GM19240 (cell line): ENCODE results near the gene PNMA6F.

ENCODE experiments used
- DNase-seq: peaks from one replicate; pipeline ENCODE4 v3.0.0; 2011; ENCODE audit warnings: low spot score; ENCODE audit not compliant: insufficient read length

PNMA6F gene

DNA sequence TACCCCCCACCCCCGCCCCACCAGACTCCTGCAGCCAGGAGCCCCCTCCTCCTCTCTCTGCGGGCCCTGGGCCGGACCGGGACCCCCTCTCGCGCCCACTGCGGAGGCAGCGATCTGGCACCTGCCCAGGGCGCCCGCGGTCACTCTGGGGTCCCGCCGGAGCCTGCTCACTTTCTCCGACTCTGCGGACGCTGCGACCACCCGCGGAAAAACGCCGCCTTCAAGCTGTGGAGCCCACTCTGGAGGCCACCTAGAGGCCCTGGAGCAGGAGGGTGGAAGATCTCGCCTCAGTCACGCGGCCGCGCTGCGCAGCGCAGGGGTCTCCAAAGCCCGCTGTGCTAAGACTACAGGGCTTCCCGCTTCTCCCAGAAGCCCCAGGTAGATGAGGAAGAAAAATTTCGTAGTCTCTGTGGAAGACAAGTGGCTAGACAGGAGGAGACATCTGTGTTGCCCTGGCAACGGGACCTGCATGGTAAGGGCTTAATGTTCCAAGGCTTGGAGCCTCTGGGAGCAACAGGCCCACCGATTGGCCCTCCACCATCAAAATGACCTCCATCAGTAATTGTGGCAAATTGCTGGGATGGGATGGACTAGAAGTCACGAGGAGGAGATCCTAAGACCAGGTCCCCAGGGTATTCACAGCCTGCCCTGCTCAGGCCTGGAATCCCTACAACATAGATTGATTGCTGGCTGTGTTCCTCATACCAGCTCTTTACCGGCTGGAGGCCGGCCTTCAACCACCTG, at the start of gene PNMA6F:
Gene PNMA6F (minus strand): TSS at position 387 of the 744 bp plus-strand sequence. CDS start 1,093 bp downstream, outside the sequence.
- DNase-seq, result no peak

DNA sequence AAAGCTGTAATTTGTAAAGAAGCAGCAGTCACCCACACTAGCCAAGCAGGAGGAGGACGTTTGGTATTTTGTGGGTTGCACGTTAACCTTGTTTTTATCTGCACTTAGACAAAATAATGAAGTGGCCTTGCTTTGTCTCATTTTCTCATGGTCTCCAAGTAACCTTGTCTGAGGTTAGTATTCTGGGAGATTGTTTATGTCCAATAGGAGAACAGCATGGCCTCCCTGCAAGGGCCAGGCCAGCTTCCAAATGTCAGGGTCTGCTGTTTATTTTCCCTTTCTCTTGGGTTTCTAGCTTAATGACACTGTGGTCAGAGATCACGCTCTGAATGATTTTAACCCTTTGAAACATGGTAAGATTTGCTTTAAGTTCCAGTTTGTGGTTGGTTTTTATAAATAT, 49.7 kb upstream of the PNMA6F start:
- no peak for DNase-seq

DNA sequence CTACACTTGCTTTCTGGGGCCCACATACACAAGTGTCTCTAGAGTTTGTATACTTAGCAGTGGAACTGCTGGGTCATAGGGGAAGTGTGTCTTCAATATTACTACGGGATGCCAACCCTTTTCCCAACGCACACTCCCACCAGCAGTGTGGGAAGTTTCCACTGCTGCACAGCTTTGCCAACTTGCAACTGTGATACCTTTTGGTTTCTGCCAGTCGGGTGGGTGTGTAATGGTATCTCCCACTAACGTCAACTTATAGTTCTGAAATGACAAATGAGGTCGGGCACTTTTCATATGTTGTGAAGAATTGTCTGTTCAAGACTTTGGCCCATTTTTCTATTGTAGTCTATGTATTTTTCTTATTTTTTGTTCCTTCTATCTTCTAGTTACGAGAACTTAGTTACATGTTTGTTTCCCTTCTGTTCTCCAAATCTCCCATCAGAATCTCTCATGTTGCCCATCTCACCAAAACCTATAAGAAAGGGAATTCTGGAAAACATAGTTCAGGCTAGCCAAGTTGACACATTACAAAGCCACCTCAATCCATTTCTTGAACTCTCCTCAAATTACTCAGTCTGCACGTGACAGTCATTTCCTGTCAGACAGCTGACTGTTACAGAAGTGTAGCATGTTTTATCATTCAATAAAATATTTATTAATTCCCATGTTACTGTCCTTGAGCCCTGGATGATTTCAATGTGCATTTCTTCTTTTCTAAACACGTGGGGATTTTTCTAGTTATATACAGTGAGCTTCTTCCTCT, 48.9 kb upstream of the PNMA6F start:
- no peak for DNase-seq

DNA sequence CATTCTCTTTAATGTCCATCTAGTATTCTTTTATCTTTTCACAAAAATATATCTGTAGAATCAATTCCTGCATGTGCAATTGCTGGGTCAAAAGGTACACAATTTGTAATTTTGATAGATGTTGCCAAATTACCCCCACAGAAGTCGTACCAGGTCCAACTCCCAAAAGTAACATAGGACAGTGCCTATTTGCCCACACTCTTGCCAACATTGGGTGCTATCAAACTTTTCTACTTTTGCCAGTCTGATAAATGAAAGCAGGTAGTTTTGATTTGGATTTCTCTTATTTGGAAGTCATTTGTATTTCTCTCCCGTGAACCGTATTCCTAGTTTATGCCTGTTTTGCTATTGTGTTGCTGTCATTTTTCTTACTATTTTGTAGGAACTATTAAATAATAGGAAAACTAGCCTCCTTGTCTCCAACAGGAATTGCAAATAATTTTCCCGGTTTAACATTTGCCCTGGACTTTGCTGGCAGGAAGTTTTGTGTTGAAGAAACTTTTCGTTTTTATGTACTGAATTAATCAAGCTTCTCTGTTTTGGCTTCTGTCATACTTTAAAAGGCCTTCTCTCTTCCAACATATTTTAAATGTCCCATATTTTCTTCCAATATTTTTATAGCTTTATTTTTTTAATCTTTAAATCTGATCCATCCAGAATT, 45.4 kb upstream of the PNMA6F start:
- DNase-seq, result no peak

DNA sequence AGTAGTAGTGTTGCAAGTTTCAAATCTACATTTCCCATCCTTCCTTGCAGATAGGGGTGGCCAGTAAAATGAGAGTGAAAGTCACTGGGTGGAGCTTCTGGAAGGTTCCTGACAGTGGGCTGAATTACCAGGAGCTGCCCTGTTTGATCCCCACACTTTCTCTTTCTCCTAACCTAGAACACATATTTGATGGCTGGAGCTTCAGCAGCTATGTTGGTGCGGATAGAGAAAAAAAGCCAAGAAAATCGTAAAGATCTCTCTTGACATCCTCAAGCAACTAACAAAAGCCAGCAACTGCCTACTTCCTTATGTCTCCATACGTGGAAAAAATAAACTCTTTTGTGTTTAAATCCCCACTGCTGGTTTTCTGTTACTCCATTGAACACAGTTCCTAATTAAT, 44.6 kb upstream of the PNMA6F start:
- no peak for DNase-seq

DNA sequence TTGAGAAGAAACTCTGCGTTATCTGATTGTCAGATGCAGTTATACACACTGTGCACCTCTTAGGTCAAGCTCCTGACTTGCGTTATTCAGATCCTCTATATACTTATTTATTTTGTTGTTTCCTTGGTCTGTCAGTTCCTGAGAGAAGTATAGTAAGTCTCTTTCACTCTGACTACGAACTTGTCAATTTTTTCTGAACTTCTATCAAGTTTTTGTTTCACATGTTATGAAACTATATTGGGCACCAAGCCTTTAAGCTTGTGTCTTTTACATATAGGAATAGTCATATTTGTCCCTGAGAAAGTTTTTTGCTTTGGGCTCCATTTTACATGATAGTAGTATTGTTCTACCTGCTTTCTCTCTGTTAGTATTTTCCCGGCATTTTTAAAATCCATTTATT, 44.1 kb upstream of the PNMA6F start:
- DNase-seq, result no peak

DNA sequence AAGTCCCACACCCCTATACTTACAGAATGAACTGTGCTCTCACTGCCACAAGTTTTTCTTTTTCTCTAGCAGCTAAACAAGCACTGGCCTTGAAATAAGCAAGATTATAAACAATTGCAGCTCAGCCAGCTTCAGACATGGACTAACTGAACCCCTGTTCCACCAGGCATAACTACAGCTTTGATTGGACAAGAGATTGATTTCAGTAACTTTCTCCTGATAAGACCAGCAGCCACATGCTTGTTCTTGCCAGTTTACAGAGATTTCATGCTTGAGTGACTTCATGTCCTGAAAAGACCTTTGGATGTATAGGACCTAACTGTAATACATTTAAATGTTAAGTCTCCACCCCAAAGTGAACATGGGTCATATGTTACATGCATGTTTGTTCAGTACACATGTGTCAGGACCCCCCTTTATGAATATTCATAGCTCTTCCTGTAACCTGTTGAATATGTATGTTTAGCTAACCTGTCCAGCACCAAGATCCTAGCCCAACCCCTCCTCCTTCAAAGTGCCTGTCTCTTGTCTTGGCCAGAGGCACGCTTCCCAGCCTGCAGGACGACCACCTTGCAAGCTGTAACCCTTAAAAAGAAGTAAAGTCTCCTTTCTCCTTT, 40.3 kb upstream of the PNMA6F start:
- DNase-seq, result no peak

DNA sequence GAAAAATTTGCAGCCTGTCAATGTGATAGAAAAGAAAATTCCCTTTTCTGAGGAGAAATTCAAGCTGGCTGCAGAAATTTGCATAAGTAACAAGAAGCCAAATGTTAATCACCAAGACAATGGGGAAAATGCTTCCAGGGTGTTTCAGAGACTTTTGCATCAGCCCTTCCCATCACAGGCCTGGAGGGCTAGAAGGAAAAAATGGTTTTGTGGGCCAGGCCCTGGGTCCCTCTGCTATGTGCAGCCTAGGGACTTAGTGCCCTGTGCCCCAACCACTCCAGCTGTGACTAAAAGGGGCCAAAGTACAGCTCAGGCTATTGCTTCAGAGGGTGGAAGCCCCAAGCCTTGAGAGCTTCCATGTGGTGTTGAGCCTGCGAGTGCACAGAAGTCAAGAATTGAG, 36.3 kb upstream of the PNMA6F start:
- no peak for DNase-seq

DNA sequence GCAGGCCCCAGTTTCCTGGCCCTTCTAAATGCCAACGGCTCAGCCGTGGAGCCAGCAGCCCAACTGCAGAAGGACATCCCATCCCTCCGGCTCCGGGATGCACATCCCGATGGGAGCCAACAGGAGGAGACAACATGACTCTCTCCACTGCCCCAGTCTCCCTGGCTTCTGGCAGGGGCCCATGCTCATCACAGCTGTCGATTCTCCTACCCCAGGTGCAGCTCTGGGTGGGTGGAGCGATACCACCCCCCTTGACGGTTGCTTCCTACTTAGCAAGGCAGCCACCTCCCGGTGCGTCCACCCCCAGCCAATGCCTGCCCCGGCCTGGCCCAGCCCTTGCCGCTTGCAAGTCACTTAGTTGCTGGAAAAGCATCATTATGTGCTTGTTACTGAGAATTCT, 31.8 kb upstream of the PNMA6F start:
- no peak for DNase-seq

DNA sequence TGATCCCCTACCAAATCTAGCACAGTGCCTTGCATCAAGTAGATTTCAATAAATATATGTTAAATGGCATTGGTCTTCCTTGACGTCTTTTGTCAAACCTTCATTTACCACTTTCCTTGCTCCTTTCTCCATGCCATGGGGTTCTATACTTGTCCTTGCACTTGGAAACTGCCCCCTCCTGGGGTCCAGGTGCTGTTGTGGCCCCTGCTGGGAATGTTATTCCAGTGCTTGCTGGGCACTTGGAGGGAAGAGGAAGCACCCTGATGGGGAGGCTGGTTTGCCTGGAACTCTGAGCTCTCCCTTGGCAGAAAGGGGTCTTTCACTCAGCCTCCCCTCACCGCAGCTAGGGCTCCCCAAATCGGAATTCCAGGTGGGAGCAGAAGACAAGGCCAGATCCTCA, 31.3 kb upstream of the PNMA6F start:
- no peak for DNase-seq

DNA sequence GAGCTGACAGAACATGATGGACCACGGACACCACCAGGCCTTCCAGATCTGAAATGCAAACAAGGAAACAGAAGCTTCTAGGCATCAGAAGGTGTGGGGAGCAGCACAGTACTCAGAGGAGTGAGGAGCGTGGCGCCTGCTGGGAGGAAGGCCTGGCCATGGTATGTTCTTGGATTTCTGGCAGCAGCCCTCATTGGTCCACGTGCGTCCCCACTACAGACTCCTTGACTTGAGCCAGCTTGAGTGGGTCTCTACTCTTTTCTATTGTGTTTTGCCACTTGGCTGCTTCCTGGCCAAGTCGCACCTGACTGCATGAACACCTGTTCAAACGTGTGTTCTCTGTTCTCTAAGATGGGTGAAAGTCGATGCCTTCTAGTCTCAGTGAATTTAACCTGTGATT, 30.4 kb upstream of the PNMA6F start:
- no peak for DNase-seq

DNA sequence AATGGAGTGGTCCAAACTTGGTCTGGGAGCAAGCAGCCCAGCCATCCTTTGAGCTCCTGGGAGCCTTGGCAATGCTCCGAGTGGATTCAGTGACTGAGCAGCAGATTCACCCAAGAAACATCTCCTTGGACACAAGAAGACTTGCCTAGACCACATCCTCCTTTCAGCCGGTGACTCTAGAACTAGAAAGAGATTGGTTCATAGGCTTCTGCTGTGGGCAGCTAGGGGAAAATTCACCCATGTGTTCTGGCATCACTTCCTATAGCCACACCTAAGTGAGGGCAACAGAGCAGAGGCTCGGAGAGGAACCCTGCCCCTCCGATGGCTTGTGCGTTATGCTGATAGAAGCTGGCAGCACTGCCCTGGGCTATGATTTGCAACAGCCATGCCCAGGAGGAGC, 28.4 kb upstream of the PNMA6F start:
- no peak for DNase-seq

DNA sequence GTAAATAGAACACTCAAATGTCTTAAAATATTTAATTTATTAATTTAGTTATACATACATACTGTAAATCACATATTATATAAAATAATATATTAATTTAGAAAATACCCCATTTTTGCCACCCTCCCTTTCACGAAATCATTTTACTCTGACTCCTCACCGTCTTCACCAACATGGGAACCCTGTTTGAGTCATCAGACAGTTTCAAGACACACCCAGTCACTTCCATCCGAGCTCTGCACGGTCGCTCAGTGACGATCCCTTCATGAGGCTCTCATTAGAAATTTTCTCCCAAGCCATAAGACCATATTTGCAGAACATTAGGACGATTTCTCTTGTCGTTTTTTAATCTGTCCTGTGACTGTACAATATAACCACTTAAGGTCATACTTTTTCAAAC, 26.9 kb upstream of the PNMA6F start:
- DNase-seq, result no peak

DNA sequence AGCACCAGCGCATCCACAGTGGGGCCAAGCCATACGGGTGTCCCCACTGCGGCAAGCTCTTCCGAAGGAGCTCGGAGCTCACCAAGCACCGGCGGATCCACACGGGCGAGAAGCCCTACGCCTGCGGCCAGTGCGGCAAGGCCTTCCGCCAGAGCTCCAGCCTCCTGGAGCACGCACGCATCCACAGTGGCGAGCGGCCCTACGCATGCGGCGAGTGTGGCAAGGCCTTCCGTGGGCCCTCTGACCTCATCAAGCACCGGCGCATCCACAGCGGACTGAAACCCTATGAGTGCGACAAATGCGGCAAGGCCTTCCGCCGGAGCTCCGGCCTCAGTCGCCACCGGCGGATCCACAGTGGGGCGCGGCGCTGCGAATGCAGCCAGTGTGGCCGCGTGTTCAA, 26.0 kb upstream of the PNMA6F start:
- DNase-seq, result no peak

DNA sequence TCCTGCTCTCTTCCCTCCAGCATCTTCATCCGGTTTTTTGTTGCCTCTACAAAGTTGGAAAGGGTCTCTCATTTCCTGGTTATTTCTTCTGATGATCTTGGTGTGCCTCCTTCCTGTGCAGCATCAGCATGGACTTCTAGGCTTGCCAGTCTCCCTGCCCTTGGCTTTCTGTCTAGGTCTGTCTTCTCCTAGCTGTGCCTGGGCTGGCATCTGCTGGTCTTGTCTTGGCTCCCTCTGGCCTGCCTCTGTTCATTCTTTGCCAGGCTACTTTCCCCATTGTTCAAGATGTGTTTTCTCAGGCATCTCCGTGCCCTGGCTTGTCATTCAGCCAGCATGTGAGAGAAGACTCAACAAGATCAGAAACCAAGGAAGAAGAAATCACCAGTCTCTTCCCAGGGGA, 22.1 kb upstream of the PNMA6F start:
- no peak for DNase-seq

DNA sequence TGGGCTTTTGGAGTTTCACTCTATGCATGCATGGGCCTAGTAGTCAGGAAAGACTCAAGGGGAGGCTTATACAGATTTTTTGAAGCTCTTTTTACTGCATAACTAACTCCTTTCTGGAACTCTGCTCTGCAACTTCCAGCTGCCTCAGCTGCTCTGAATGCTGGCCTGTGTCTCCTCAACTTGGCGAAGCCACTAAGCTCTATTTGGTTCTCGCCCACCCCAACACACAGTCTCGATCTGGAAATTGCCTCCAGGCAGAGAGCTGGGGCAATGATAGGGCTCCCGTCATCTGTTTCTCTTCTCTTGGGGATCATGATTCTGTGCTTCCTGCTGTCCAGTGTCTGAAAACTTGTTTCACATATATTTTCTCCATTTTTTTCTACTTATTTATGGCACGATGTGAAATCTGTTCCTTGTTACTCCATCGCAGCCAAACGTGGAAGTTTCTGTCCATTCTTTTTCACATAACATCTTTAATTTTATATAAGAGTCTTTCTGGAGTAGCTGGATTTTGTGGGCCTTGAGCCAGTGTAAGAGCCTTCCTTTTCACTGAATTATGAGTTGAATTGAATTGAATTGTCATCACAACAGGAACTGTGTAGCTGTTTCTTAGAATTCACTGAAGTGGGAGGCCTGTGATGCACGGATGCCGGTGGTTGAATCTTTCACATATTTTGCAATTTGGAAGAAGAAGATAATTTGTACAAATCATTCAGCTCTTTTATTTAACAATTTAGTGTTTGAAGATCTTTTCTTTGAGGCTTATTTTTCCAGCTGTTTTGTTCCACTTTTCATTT, 21.4 kb upstream of the PNMA6F start:
- DNase-seq, result no peak

DNA sequence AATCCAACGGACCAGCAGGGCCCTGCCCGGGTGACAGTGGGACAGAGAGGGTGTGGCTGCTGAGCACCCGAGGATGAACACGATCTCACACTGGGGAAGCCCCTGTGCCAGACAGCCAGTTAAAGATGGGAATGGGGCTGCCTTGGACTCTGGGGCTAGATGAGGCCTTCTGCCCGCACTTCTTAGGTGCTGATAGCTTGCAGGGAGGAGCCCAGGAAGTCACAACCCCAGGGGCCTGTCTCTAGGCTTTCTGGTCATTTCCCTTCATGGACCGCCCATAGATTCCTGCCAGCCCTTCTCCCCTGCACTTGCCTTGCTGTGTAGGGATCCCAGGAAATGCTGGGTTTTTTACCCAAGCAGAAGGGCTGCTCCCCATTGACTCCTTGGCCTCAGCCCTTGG, 18.5 kb upstream of the PNMA6F start:
- no peak for DNase-seq

DNA sequence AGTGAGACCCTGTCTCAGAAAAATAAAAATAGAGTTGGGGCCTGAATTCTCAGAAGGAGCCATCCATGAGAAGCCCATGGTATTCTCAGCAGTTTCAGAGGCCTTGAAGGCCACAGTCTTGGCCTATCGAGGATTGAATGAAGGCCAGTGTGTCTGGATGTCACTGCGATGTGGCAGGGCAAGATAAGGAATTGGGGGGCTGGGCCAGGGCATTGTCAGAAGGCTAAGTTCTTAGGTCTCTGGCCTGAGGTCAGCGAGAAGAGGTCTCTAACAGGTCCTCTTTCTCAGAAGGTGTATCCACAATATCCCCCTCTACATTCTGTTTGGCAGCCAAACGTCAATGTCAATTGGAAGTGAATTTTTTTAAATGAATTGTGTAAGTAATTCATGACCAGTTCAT, 18.1 kb upstream of the PNMA6F start:
- no peak for DNase-seq

DNA sequence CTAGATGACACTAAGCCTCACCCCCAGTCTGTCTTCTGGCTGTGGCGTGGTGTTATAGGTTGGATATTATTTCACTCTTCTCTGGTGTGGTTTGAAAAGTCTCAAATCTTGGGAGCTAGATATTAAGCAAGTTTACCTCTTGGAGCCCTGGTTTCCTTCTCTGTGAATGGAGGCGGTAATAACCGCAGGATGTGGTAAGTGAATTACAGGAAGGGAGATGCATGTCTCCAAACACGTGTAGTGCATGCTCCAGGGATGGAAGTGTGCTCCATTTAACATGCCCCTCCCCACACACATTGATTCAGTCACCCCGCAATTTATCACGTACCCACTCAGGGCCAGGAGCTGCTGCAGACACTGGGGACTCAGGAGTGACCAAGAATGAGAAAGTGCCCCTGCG, 17.3 kb upstream of the PNMA6F start:
- no peak for DNase-seq

DNA sequence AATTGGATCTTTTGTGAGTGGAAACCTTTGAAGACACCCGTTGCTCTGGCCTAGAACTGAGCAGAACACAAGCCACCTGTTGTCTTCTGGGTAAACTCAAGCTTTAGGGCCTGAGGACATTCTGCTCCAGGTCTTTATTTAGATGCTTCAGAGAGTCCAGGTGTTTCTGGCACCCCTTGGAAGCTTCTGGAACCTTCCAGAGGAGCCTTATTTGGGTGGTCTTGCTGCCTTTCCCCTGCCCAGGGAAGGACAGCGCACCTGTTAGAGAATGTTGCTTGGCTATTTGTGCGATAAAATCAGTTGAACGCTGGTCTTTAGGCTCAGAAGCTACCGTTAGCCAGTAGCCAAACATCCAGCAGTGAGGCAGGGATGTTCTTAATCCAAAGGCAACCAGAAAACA, 15.4 kb upstream of the PNMA6F start:
- no peak for DNase-seq
